SKM-1 treated with dmso at 0.1 percent for 144 hours (cell line): ENCODE data around the gene ZNF646.

Experiments
- DNase-seq: peaks from one replicate; lab custom pipeline; 2025; ENCODE audit not compliant: unreplicated experiment; lab: John Stamatoyannopoulos, UW

ZNF646 gene, protein sequence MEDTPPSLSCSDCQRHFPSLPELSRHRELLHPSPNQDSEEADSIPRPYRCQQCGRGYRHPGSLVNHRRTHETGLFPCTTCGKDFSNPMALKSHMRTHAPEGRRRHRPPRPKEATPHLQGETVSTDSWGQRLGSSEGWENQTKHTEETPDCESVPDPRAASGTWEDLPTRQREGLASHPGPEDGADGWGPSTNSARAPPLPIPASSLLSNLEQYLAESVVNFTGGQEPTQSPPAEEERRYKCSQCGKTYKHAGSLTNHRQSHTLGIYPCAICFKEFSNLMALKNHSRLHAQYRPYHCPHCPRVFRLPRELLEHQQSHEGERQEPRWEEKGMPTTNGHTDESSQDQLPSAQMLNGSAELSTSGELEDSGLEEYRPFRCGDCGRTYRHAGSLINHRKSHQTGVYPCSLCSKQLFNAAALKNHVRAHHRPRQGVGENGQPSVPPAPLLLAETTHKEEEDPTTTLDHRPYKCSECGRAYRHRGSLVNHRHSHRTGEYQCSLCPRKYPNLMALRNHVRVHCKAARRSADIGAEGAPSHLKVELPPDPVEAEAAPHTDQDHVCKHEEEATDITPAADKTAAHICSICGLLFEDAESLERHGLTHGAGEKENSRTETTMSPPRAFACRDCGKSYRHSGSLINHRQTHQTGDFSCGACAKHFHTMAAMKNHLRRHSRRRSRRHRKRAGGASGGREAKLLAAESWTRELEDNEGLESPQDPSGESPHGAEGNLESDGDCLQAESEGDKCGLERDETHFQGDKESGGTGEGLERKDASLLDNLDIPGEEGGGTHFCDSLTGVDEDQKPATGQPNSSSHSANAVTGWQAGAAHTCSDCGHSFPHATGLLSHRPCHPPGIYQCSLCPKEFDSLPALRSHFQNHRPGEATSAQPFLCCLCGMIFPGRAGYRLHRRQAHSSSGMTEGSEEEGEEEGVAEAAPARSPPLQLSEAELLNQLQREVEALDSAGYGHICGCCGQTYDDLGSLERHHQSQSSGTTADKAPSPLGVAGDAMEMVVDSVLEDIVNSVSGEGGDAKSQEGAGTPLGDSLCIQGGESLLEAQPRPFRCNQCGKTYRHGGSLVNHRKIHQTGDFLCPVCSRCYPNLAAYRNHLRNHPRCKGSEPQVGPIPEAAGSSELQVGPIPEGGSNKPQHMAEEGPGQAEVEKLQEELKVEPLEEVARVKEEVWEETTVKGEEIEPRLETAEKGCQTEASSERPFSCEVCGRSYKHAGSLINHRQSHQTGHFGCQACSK (N-terminal part only)

DNA sequence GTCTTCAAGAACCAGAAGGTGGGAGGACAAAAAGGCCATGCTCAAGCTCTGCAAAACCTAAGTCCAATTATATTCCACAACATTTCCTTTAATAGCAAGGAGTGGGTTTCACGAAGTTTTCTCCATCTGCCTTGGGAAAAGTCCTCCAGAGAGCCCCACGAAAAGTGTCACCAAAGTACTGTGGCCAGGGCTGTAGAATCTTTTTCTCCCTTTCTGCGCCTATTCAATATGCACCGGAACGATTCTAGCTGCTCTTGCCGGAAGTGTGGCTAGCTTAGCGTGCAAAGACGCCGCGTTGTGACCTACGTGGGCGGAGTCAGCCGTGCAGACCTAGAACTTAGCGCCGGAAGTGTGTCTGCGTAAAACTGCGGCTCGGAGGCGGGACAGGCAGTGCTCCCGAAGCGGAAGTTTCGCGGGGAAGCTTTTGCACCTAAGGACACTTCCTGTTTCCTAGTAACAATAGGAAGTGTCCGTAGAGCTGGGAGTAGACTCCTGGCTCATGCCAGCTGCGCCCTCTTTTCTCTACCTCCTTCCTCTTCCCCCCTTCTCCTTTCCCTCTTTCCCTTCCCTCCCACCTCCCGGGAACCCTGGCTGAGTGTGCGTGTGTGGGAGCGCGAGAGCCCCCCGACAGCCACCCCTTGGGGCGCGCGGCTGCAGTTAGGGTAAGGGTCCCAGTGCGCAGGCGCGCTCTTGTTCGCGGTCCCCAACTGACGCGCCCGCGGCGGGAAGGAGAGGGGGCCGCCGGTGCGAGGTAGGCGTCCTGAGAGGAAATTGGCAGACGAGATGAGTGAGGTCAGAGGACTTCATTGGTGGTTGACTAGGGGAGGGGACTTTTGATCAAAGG, at the start of gene ZNF646, which contains the start of gene ZNF668:
Gene ZNF646, plus strand, starts transcription at position 453 of the 844 bp plus-strand sequence. CDS start 1,903 bp downstream, outside the sequence.
Gene ZNF668, minus strand, starts transcription at position 271 of the 844 bp plus-strand sequence. CDS start 9,781 bp downstream, outside the sequence.
- peak; percentile 99 for DNase-seq

- no peak for DNase-seq
Measured at GRCh38 chr16:31025339-31025738, 48.9 kb upstream of the ZNF646 start.

DNA sequence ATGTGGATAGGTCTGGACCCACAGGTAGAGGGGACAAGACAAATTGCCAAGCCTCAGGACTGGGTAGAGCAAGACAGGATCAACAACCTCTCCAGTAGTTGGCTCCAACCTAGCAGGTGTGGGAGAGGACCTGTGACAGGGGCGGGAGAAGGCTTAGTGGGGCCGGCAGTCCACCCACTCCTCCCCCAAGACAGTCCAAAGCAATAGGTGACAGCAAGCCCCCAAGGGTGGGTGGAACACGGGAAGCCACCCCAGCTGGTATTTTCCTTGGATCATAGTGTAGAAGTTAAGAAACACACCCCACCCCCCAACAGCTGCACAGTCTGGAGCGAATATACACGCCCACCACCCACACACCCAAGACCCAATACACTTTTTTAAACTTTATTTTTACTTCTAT, 45.0 kb upstream of the ZNF646 start:
- DNase-seq, result no peak

- DNase-seq, result no peak
Measured at GRCh38 chr16:31031276-31031675, 42.9 kb upstream of the ZNF646 start.

DNA sequence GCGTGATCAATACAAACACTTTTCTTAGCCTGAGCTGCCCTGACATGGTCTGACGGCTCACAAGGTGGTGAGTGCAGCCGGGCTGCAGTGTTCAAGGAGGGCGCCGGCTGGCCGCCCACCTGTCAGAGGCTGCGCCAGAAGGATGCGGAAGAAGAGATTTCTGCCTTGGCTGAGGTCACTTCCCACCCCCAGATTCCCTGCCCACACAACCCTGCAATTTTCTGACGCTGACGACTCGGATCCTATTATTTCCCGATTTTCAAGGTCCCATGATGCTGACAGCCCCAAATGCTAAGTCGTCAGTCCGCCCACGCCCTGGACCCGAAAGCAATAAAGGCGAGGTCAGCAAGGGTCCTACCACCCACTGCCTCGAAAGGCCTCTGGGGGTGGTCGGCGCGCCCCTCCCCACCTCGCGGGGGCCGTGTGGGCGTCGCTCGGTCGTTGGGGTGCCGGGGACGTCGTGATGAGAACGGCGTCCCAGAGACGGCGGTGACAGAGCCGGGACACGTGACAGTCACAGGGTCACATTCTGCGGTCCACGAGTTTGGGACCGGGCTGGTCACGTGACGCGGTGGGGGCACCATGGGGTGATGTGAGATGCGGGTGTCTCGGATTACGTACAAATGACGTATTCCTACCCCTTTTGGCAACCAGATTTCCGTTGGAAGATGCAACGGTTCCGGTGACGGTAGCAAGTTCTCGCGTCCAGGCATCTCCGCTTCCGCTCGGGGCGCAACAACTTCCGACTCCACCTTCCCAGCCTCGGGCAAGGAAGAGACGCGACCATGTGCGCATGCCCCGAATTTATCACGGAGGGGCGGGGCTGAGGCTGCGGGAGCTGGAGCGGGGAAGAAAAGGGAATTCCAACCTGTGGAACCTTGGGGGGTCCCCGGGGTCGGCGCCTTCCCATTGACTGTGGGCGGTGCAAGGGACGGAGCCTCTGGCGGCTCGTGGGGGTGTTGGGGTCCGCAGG, 41.2 kb upstream of the ZNF646 start, which contains the start of gene STX4:
Gene STX4, plus strand, starts transcription at position 823 of the 973 bp plus-strand sequence. CDS start 248 bp downstream, outside the sequence.
- DNase-seq, result peak; percentile 94

- peak; percentile 85 for DNase-seq
Measured at GRCh38 chr16:31033709-31034492, 40.3 kb upstream of the ZNF646 start.

DNA sequence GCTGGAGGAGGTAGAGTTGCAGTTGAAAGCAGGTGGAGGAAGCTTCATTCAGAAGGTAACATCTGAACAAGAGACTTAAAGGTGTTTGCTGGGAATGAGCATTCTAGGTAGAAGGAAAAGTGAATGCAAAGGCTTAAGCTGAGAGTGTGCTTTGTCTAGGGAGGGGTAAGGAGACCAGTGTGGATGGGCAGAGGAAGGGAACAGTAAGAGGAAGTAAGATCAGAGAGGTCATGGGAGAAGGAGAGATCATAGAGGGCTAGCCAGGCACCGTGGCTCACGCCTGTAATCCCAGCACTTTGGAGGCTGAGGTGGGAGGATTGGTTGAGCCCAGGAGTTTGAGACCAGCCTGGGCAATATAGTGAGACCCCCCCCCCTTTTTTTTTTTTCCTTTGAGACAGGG, 37.5 kb upstream of the ZNF646 start:
- DNase-seq, result peak; percentile 42

DNA sequence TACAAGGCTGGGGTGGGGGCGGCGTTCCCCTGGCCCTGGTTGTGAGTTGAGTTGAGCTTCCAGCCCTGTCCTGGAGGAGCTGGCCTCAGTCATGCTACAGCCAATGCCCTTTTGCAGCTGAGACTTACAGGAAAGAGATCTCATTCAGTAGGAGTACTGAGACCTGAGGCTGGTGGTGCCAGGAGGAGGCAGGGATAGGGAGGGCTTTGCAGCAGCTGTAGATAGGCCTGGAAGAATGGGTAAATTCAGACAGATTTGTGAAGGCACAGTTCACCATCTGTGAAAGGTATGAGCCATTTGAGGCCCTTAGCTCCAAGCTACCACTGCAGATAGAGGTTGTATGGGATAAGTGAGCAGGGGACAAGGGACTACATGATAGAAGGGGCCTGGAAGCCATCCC, 35.2 kb upstream of the ZNF646 start:
- no peak for DNase-seq

DNA sequence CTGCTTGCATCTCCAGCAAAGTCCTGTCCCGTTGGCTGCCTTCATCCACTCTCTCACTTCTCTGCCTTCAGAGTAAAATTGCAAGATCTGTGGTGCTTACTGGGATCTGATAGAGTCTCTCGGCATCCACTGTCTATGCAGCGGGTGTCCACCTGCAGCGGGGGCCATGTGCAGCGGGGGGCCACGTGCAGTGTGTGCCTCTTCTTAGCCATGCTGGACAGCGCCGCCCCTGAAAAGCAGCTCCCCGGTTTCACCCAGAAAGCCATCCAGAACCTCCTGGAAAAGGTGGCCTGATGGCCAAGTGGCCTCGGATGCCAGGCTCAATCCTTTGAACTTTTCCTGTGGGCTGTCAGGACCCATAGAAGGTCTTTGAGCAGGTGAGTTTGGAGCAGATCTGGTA, 31.4 kb upstream of the ZNF646 start:
- DNase-seq, result no peak

DNA sequence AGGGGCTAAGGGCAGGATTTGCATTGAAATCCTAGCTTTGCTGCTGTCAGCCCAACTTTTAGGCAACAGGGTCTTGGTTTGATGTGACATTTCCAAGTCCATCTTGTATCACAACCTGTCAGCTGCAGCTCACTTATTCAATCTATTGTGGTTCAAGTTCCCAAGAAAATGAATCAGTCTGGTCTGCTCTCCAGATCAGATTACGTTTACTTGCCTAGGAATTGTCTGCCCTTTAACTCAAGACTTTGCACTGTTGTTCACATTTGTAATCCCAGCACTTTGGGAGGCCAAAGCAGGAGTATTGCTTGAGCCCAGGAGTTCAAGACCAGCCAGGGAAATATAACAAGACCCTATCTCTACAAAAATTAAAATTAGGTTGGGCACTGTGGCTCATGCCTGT, 30.9 kb upstream of the ZNF646 start:
- DNase-seq, result no peak

GRCh38 chr16:31043898-31044481, 30.2 kb upstream of the ZNF646 start:
- DNase-seq, result no peak

DNA sequence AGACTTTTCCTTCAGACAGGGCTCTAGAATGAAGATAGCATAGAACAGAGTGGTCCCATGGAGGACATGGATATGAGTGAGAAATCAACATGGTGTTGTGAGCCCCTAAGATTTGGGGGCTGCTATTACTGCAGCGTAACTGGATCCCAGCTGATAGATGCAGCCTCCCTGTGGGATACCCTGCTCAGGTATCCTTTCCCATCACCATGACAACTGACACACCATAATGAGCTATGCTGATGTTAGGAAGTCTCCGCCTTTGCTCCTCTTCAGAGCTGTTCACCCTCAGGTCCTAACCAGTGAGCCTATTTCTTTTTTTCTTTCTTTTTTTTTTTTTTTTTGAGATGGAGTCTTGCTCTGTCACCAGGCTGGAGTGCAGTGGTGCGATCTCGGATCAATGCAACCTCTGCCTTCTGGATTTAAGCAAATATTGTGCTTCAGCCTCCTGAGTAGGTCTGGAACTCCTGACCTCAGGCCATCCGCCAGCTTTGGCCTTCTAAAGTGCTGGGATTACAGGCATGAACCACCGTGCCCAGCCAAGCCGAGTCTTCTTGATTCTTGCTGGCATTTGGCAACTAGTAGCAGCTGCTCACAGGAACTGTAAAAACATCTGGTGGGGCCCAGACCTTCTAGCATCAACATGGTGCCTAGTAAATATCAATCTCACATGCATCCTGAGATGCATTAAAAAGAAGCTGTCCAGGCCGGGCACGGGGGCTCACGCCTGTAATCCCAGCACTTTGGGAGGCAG, 23.8 kb upstream of the ZNF646 start:
- DNase-seq, result no peak

GRCh38 chr16:31052114-31052513, 22.1 kb upstream of the ZNF646 start:
- DNase-seq, result no peak

GRCh38 chr16:31055613-31056012, 18.6 kb upstream of the ZNF646 start:
- no peak for DNase-seq

DNA sequence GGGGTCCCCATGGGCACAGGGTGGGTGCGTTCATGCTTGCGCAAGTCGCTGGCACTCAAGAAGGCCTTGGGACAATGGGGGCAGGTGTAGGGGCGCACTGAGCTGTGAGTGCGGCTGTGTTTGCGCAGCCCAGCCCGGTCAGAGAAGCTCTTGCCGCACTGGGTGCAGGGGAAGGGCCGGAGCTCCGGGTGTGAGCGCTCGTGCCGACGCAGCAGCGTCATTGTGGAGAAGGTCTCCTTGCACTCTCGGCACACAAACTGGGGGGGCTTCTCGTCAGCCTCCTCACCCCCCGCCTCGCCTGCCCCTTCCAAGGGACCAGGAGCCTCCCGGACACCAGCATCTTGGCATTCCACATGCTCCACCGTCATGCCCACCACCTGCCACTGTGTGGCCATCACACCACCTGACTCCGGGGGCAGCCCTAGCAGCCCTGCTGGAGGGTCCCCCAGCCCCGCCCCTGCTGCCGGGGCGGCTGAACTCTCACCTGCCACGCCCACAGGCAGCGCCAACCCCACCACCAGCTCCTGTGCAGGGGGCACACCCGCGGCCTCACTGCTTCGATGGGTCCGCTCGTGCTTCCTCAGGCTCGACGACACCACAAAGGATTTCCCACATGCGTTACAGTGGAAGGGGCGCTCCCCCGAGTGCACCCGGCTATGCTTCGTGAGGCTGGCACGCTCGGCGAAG, 13.0 kb upstream of the ZNF646 start:
- DNase-seq, result no peak

DNA sequence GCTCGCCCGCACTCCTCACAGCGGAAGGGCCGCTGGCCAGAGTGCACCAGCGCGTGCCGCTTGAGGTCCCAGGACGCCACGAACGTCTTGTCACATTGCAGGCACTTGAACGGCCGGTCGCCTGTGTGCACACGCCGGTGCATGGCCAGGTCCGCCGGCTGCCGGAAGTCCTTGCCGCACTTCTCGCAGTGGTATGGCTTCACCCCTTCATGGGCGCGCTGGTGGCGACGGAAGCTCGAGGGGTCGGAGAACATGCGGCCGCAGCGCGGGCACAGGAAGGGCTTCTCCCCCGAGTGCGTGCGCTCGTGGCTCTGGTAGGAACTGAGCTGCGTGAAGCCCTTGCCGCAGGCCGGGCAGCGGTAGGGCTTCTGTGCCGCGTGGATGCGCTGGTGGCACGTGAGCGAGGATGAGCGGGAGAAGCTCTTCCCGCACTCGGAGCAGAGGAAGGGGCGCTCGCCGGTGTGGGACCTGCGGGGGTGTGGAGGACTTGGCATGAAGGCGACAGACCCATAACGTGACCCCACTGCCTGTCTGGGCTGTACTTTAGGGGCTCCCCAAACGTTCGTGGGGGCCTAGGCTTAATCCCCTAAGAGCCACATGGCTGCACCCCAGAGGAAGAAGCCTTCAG, 12.3 kb upstream of the ZNF646 start:
- DNase-seq, result no peak
